NOMO-1 treated with dmso at 0.1 percent for 144 hours (cell line): ENCODE results near the gene FAM13B.
"Not testable (repeated sequence)": the region's sequence is repeated elsewhere in the genome, so short reads cannot be mapped to it uniquely, and the experiment has no call there.

Source experiments
- DNase-seq: peaks from one replicate; lab custom pipeline; 2025; ENCODE audit not compliant: unreplicated experiment; lab: John Stamatoyannopoulos, UW

The FAM13B gene

DNA sequence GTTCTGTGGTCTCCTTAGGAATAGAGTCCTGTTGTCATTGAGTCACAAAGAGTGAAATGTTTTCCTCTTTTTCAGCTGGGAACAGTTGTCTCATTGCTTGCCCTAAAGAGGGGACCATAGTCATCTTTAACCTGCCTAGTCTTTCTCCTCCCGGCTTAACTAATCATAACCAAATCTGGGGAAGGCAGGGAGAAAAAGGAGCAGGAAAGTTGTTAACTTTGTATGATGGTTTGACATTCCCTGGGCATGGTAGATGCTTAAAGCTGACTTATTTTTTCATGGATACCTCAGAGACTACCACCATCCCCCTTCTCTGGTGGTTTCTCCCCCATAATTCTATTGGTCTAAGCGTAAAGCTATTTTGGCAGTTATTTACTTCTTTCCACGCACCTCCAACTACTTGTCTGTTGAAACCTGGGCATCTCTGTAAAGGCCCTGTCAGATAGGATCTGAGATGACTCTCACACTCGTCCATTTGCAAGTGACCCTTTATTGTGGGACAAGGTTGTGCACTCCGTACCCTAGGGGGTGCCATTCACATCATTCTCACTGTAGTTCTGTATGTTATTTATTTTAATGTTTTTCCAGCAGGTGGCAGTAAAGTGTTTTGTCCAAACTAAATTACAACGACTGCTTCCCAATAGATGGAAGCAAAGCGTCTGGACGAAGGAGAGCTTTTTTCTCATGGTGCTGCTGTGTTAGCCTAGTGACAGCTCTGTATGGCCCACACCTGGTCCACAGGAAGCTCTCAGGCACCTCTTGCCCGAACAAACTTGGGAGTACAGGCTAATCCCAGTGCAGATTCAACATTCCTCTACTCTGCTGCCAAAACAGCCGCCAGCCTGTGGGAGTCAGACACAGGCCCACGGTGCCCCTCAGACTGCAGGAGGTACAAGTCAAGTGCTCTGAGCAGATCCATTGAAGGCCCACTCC is 3.0 kb upstream of the FAM13B start:
- DNase-seq: peak; percentile 63

DNA sequence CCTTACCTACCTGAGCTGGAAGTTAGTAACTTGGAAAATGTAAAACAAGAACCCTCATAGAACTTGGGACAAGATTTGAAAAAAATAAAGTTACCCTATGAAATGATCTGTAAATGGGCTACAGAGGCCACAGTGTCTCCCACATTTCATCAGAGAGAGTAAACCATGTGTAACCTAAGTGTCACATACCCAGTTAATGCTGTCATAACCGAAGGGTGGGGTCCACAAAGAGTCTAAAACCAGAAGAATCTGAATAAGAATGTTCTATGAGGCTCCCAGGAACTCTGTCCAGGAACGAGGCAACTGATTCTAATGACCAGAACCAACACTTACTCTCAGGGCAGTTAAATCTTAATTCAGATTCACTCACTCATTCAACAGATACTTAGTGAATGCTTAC is 1.0 kb upstream of the FAM13B start:
- DNase-seq: no peak

DNA sequence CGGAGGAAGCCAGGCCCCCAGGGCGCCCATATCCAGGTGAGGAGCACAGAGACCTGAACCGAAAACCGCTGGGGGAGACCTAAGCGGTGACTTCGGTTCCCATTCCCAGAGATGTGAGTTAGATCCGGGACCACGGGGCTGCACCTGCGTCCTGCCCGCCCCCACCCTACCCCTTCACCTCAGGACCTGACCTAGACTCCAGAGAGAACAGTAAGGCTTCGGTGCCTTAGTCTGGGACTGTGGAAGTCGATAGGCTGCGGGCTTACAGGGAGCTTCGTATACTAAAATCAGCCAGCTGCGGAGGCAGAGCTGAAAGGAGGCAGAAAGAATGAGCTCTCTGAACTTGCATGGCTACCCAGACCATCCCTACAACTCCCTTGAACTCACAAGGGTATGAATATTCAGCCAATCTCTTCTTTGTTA is 518 bp upstream of the FAM13B start:
- DNase-seq: no peak

DNA sequence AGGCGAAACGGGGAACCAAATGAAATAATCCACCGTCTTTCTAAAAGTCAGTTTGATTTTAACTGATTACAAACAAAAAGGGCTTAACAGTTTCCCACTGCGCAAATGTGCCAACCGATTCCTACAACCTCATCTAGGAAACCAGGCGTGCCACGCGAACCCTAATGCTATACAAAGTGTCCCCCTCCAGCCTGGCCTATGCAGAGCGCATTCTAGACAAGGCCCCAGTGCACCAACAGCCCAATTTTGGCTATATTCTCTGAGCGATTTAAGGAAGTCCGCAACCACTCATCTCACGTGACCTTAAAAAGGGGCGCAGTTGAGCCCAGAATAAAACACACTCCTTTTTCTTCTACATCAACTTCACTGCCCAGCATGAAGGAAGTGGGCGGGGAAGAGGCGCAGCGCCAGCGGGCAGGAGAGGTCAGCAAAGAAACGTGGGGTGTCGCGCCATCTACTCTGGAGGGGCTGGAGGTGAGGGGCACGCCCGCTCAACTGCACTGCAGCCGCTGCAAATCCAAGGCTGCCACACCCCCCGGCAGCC is 779 bp downstream of the FAM13B start:
- DNase-seq: peak; percentile 89

DNA sequence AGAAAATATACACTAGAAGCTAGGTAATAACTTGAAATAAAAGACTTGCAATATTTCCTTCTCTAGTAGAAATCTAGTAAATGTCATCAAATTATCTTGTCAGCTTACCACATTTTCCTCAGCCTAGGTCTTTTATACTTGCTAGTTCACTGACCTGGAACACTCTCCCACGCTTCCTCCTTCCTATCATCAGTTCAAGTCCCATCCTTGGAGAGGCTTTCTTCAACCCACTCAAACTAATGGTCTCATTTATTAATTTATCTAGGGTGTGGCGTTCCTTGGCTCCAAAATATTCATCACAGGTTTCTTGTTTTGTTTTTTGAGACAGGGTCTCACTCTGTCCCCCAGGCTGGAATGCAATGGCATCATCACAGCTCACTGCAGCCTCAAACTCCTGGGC is 2.9 kb downstream of the FAM13B start:
- DNase-seq: no peak

DNA sequence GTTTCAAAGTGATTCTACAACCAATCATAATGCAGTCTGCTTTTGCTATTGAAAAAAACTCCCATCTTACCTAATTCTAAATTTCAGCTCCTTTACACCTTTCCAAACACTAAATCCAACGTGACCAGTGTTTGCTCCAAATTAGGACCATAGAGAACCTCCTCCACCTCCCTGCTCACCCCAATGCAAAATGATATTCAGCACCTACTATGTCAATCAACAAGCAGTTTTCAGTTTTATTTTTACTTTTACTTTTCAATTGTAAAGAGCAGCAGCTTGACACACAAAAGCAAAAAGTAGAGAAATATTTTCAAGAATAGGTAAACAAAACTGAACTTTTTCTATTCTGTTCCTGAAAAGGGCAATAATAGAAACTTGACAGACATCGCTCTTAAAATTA is 3.4 kb downstream of the FAM13B start:
- DNase-seq: no peak

DNA sequence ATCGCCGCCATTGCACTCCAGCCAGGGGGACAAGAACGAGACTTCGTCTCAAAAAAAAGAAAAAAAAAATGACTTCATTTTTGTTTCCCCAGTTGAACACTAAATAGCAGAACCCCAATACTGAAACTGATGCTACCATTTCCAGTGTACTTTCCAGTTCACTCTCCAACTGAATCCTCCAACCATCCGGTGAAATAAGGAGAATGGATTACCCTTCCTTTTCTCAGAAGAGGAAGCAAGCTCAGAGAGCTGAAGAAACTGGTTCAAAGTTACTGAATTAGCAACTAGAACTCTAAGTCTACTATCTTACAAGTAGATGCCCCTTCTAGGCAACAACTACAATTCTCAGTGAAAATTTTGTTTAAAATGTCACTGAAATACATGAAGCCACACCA is 3.9 kb downstream of the FAM13B start:
- DNase-seq: no peak

DNA sequence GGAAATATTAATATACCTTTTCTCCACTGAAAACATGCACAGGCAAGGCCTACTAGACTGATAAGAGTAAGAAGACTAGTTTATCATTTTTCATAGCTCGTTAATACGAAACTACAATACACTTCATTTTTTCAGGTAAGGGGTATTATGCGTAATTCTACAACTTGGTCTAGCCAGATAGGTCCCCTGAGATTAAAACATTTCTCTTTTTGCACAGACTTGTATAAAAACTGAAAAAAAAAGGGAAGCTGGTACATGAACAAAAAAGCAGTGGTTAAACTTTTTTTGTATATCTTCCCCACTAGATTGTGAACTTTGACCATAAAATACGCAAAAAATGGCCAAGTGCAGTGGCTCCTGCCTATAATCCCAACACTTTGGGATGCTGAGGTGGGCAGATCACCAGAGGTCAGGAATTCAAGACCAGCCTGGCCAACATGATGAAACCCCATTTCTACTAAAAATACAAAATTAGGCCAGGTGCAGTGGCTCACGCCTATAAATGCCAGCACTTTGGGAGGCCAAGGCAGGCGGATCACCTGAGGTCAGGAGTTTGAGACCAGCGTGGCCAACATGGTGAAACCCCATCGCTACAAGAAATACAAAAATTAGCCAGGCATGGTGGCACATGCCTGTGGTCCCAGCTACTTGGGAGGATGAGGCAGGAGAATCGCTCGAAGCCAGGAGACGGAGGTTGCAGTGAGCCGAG is 4.5 kb downstream of the FAM13B start:
- DNase-seq: not testable (repeated sequence)

DNA sequence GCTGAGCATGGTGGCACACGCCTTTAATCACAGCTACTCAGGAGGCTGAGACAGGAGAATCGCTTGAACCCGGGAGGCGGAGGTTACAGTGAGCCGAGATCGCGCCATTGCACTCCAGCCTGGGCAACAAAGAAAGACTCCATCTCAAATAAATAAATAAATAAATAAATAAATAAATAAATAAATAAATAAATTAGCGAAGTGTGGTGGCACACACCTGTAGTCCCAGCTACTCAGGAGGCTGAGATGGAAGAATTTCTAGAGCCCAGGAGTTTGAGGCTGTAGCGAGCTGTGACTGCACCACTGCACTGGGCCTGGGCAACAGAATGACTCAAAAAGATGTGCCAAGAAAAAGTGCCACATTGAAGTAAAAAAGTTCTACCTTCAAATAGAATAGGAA is 6.1 kb downstream of the FAM13B start:
- DNase-seq: not testable (repeated sequence)

DNA sequence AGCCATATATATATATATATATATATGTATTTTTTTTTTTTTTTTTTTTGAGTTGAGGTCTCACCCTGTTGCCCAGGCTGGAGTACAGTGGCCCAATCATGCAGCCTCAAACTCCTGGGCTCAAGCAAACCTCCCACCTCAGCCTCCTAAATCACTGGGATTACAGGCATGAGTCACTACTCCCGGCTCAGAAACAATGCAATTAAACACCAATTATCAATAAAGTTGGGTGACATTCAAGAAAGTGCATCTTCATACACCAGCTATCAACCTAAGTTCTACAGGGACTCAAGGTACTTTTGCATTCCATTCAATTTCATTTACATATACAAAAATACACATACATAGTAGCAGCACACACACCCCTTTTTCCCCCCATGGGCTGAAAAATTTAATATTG is 7.6 kb downstream of the FAM13B start:
- DNase-seq: no peak

DNA sequence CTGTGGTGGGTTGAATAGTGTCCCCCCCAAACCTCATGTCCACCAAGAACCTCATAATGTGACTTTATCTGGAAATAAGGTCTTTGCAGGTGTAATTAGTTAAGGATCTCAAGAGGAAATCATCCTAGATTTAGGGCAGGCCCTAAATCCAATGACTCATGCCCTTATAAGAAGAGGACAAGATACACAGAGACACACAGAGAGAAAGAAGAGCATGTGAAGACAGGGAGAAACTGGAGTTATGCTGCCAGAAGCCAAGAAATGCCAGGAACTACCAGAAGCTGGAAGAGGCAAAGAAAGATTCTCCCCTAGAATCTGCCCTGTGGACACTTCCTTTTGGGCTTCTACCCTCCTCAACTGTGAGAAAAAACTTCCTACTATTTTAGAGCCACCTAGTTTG is 8.8 kb downstream of the FAM13B start:
- DNase-seq: no peak

DNA sequence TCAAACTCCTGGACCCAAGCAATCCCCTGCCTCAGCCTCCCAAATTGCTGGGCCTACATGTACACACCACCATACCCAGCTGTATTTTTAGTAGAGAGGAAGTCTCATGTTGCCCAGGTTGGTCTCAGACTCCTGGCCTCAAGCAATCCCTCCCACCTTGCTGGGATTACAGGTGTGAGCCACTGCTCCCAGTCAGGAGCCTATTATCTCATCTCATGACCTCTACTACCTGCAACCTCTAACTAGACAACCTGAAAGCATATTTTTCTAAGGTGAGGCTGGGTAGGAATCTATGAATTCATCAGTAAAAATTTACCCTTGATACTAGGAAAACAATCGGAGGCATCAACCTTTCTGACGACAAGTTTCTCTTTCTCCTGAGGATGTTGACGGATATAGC is 10.0 kb downstream of the FAM13B start:
- no peak for DNase-seq

DNA sequence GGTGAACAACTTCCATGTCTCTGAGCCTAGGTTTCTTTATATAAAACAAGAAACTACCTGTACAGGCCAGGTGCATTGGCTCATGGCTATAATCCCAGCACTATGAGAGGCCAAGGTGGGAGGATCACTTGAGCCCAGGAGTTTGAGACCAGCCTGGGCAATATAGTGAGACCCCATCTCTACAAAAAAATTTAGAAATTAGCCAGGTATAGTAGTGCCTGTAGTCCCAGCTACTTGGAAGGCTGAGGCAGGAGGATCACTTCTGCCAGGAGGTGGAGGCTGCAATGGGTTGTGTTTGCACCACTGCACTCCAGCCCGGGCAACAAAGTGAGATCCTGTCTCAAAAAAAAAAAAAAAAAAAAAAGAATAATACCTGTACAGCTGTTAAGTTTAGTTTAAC is 11.1 kb downstream of the FAM13B start:
- no peak for DNase-seq

DNA sequence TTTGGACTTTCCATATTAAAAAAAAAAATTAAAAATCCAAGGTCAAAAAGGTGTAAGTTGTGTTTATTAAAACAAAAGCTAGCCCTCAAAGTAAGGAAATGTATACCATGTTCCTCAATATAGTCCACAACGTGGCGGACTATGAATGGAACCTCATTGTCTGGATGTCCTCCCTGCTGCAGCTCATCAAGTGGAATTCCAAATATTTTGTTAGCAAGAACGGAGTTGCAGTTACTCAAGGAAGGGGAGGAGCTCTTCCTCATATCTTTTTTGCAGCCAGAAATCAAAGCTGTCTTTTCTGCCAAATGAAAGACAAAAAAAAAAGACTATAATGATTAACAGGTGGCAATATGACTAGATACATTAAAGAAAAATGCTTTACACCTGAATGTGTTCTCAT is 14.0 kb downstream of the FAM13B start:
- DNase-seq: no peak

DNA sequence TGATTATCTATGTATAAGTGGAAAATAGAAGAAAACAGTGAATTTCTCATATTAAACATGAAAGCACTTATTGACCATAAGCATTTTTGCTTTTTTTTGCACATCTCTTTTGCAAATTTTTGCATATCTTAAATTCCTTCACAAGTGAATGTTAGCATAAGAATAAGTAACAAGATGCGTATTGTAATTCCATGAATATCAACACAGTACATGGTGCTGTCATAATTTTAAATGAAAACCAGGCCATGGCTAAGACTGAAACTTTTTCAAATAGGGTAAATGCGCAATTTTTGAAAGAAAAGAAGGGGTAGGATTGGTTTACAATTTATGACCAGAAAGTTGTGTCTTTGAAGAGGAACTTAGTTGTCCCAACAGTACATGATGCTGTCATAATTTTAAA is 17.0 kb downstream of the FAM13B start:
- DNase-seq: no peak

DNA sequence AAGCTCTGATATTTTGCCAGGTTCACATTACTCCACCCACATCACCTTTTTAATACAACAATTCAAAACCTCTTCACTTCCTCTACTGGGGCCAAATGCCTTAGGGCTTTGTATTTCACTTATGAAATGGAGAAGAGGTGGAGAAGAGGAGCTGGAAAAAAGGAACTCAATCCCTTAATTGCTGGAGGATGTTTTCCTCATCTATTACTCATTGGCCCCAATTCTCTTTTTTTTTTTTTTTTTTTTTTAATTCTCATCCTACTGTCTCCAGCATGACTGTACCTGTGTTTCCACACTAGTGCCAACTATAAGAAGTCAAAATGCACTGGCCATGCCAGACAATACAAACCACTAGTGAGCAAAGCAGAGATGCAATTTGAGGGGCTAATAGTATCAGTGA is 20.9 kb downstream of the FAM13B start:
- DNase-seq: no peak

DNA sequence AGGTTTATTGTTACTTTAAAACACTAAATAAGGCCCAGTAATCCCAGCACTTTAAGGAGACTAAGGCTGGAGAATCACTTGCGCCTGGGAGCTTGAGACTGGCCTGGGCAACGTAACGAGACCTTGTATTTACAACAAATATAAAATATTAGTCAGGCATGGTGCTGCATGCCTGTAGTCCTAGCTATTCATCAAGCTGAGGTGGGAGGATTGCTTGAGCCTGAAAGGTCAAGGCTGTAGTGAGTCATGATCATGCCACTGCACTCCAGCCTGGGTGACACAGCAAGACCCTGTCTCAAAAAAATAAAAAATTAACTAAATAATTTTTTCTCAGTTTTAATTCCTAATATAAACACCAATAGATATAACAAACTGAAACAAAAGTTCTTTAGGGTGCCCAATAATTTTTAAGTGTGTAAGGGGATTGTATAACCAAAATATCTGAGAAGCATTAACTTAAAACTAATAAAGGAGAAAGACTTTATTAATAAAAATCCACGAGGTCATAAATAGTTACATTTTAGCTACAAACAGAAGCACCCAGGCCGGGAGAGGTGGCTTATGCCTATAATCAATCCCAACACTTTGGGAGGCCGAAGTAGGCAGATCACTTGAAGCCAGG is 32.7 kb downstream of the FAM13B start:
- no peak for DNase-seq

DNA sequence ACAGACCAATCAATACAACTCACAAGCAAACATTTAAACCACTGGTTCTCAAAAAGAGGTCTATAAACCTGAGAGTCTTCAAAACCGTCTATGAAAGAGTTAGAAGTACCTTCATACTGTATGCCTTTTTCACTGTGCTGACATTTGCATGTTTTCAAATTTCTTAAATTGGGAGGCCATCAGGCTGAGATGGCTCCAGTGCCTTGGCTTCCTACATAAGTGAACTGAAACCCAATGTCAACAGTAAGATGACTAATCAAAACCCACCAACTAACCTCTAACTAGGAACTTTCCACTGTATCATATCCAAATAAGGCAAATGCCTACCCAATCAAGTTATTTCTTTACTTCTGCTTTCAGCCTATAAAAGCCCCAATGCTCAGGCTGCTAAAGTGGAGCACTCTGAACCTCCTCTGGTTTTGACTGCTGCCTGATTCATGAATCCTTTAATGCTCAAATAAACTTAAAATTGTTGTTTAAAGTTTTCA is 35.1 kb downstream of the FAM13B start:
- DNase-seq: peak; percentile 61

DNA sequence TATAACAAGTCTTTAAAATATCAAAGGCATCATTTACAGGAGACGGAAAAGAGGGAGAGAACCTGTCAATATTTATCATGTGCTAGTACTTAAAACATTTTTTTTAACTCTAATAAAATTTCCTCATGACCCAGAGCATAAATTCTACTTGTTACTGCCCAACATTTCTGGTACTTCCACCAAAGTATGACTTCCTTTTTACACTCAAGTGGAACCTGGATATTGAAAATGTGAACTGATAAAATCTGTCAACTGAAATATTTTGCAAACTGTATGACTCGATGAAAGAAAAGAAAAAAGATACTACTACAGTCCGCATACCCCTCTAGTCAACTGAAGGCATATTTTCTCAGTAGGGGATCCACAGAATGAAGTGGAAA is 37.1 kb downstream of the FAM13B start:
- no peak for DNase-seq

DNA sequence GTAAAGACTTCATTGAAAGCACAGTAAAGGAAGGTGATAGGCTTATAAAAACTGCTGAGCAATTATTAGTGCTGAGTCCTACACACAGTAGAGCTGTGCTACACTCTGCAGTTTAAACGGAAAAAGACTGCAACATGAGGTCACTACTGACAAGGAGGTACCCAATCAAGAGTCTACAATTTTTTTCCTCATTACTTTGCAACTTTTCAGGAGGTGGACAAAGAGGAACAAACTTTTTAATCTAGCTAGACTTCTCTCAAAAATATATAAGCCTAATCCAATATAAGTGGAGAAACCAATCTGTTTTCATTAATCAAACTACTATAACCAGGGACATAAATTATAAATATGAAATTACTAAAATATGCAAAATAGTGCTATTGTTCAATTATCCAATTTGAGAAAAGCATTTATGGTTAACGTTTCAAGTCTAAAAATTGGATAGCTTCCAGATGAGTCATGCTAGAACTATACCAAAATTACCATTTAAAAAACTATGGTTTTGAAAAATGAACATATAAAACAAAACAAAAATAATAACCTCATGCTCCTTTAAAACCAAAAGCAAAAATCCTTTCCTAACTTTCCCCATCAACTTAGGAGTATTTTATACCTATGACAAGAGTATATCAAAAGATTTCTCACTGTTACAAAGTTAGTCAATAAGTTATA is 37.7 kb downstream of the FAM13B start:
- peak; percentile 47 for DNase-seq

DNA sequence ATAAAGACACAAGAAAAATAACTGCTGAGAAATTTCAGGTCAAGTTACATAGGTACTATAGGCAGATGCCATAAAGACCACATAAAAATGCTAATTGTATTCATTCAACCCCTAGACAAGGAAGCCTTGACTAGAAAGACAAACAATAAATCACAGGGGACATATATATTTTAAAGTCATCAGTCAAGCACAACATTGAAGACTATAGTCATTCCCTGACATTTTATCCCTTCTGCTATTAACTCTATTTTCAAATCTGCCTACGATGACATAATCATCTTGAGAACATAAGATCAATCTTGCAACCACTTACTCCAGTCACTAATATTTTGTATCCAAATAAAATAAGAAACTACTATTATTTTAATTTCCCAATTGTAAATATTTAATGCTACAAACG is 38.3 kb downstream of the FAM13B start:
- no peak for DNase-seq
